ENCODE results near the gene LEKR1.

Gene LEKR1

DNA sequence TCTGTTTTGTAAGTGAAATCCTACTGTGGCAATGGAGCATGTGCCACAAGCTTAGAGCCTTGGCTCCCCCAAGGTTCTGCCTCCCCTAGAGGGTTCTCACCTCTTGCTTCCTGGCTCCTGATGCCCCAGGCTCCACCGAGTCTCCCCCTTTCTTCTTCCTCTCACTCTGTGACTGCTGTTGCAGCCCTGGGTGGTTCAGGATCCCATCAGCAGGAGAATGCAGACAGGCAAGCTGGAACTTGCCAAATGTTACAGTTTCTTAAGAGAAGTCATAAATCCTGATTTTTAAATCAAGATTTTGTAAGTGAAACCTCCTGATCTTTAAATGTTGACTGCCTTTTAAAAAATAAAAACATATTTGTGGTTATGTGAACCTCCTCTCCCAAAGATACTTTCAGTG, 199.9 kb downstream of the LEKR1 start:
- no peak overlapping the region for H3K27ac ChIP-seq (ENCODE audit: low read length)
- no peaks in the 10 kb centered on the region; the same call in 1 of the 2 replicates for H3K4me1 ChIP-seq (ENCODE audit: control insufficient read depth, insufficient read depth, low read length)
- H3K4me3 ChIP-seq (ENCODE audit: low read length) = no peak overlapping the region
- no peak for DNase-seq (ENCODE audit: low read depth, low spot score)
- no CpG with 5 or more reads among the region's 1 CpG for WGBS (ENCODE audit: insufficient coverage, insufficient read length)
- H3K27me3 ChIP-seq (ENCODE audit: control insufficient read depth, insufficient read depth, low read length) = no peaks in the 10 kb centered on the region
- H3K9me3 ChIP-seq (ENCODE audit: control insufficient read depth, insufficient read depth, low read length) = no peaks in the 10 kb centered on the region
- no peaks in the 10 kb centered on the region for H3K36me3 ChIP-seq (ENCODE audit: control insufficient read depth, insufficient read depth, low read length)

DNA sequence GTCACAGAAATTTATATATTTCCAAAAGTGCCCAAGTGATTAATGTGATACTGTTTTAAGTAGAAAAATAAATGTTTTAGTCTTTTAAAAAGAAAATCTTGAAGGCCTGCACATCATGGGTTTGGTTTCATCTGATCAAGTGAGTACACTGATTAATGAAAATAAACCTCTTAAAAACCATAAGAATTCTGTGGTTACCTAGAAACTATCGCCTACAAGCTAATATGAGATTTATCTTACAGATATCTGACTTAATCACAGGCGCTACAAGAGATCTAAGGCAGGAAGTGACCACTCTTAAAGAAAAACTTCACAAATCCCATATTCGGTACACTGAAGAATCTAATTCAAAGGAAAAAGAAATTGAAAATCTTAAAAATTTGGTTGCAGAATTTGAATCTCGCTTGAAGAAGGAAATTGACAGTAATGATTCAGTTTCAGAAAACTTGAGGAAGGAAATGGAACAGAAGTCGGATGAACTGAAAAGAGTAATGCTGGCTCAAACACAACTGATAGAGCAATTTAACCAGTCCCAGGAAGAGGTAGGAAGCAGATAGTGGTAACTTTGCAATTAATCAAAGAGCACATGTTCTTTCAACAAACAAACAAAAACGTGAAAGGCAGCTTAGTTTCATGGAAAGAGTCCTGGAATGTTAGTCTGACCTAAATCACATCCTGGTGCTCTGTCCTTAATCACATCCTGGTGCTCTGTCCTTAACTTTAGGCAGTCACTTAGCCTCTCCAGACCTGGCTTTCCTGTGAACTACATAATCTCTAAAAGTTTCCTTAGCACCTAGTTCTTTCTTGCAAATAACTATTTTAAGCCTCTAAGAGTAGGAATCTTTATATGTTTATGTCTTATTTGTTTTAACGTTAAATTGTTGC, 201.9 kb downstream of the LEKR1 start:
- Histone ChIP-seq H3K27ac (ENCODE audit: low read length) (no peak overlapping the region), H3K27me3 (ENCODE audit: control insufficient read depth, insufficient read depth, low read length) (no peaks in the 10 kb centered on the region), H3K9me3 (ENCODE audit: control insufficient read depth, insufficient read depth, low read length) (no peaks in the 10 kb centered on the region), H3K4me1 (ENCODE audit: control insufficient read depth, insufficient read depth, low read length) (no peaks in the 10 kb centered on the region; the same call in 1 of the 2 replicates), H3K36me3 (ENCODE audit: control insufficient read depth, insufficient read depth, low read length) (no peaks in the 10 kb centered on the region), H3K4me3 (ENCODE audit: low read length) (no peak overlapping the region)
- no CpG with 5 or more reads among the region's 7 CpGs for WGBS (ENCODE audit: insufficient coverage, insufficient read length)
- DNase-seq (ENCODE audit: low read depth, low spot score) = no peak

DNA sequence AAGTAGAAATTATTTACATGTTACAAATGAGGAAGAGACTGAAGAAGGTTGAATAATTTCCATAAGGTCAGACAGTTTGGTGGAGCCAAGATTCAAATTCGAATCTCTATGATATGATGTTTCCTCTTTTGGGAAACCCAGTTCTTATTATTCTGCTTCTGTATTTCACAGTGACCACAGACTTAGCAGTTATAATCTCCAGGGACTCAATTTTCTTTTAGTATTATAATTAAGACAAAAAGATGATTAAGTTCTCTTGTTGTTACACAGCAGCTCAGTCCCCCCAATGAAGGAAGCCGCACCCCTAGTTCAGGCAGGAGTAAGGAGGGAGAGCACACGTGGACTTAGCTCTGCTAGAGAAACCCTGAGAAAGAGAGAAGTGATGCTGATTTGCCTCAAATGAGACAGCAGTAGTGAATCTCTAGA, 203.2 kb downstream of the LEKR1 start:
- Histone ChIP-seq H3K36me3 (ENCODE audit: control insufficient read depth, insufficient read depth, low read length) (no peaks in the 10 kb centered on the region), H3K9me3 (ENCODE audit: control insufficient read depth, insufficient read depth, low read length) (no peaks in the 10 kb centered on the region), H3K27ac (ENCODE audit: low read length) (no peak overlapping the region), H3K4me3 (ENCODE audit: low read length) (no peak overlapping the region), H3K27me3 (ENCODE audit: control insufficient read depth, insufficient read depth, low read length) (no peaks in the 10 kb centered on the region), H3K4me1 (ENCODE audit: control insufficient read depth, insufficient read depth, low read length) (no peaks in the 10 kb centered on the region; the same call in 1 of the 2 replicates)
- no CpG with 5 or more reads among the region's 3 CpGs for WGBS (ENCODE audit: insufficient coverage, insufficient read length)
- DNase-seq (ENCODE audit: low read depth, low spot score) = no peak

DNA sequence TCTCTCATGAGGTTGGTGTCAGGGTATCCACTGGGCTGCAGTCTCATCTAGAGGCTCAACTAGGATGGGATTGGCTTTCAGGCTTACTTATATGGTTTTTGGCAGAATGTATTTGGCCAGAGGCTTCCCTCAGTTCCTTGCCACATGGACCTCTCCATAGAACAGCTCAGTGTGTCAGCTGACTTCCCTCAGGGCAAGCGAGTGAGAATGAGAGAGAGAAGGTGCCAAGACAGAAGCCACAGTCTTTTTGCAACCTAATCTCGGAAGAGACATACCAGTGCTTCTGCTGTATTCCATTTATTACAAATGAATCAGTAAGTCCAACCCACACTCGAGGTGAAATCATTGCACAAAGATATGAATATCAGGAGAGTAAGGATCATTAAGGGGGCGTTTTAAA, 204.6 kb downstream of the LEKR1 start:
- no CpG with 5 or more reads among the region's 4 CpGs for WGBS (ENCODE audit: insufficient coverage, insufficient read length)
- no peaks in the 10 kb centered on the region for H3K9me3 ChIP-seq (ENCODE audit: control insufficient read depth, insufficient read depth, low read length)
- DNase-seq (ENCODE audit: low read depth, low spot score) = no peak

DNA sequence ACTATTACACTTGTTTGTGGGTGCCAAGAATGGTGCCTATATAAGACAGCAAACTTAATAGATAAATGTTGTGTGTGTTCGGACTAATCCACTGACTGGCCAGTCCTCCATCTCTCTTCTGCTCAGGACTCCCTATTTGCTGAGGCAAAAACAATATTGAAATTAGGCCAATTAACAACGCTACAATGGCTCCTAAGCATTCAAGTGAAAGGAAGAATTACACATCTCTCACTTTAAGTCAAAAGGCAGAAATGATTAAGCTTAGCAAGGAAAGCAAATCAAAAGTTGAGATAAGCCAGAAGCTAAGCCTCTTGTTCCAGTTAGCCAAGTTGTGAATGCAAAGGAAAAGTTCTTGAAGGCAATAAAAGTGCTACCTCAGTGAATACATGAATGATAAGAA, 206.8 kb downstream of the LEKR1 start:
- Histone ChIP-seq H3K27ac (ENCODE audit: low read length) (no peak overlapping the region), H3K36me3 (ENCODE audit: control insufficient read depth, insufficient read depth, low read length) (no peaks in the 10 kb centered on the region), H3K4me3 (ENCODE audit: low read length) (no peak overlapping the region), H3K9me3 (ENCODE audit: control insufficient read depth, insufficient read depth, low read length) (no peaks in the 10 kb centered on the region), H3K27me3 (ENCODE audit: control insufficient read depth, insufficient read depth, low read length) (no peaks in the 10 kb centered on the region), H3K4me1 (ENCODE audit: control insufficient read depth, insufficient read depth, low read length) (no peaks in the 10 kb centered on the region; the same call in 1 of the 2 replicates)
- no peak for DNase-seq (ENCODE audit: low read depth, low spot score)
- no CpG with 5 or more reads among the region's 2 CpGs for WGBS (ENCODE audit: insufficient coverage, insufficient read length)

More for the DNA sequence above, 204.6 kb downstream of the LEKR1 start:
- H3K27me3 ChIP-seq (ENCODE audit: control insufficient read depth, insufficient read depth, low read length) = no peaks in the 10 kb centered on the region
- H3K4me1 ChIP-seq (ENCODE audit: control insufficient read depth, insufficient read depth, low read length) = no peaks in the 10 kb centered on the region; the same call in 1 of the 2 replicates
- H3K36me3 ChIP-seq (ENCODE audit: control insufficient read depth, insufficient read depth, low read length) = no peaks in the 10 kb centered on the region
- H3K4me3 ChIP-seq (ENCODE audit: low read length) = no peak overlapping the region
- no peak overlapping the region for H3K27ac ChIP-seq (ENCODE audit: low read length)

DNA sequence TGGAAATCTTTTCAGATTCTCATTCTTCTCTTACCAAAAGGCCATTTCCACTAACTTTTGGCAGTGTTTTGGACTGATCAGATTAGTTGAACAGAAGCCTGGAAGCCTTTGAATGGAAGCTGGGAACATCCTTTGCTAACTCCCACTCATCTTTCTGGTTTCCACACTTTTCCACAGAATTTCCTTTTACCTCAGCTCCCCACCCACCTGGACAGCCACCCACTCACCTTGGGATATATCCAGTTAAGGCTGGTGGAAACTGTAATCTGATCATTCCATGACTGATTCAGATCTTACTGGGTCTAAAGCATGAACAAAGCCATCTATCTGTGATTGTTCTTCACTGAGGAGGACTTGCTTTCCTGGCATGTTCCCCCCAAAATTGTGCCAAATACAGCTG, 214.3 kb downstream of the LEKR1 start:
- Histone ChIP-seq H3K27ac (ENCODE audit: low read length) (no peak overlapping the region), H3K27me3 (ENCODE audit: control insufficient read depth, insufficient read depth, low read length) (no peaks in the 10 kb centered on the region), H3K36me3 (ENCODE audit: control insufficient read depth, insufficient read depth, low read length) (no peaks in the 10 kb centered on the region), H3K4me3 (ENCODE audit: low read length) (no peak overlapping the region), H3K4me1 (ENCODE audit: control insufficient read depth, insufficient read depth, low read length) (no peaks in the 10 kb centered on the region), H3K9me3 (ENCODE audit: control insufficient read depth, insufficient read depth, low read length) (no peaks in the 10 kb centered on the region)
- DNase-seq (ENCODE audit: low read depth, low spot score) = no peak

DNA sequence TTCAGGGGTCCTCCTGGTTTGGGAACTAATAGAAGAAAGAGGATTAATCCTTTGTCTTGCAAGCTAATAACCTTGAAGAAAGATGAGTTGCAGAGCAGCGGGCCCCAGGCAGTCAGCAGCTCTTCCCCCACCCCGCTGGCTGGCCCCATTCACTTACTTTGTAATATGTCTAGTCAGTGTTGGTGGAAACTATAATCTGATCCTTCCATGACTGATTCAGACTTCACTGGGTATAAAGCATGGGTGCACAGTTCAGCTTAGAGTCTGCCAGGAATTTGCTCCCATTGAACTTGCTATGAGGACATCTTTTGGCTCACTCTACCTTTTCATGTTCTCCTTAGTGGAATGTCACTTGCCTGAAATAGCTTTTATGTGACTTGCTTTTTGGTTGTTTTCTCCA, 216.1 kb downstream of the LEKR1 start:
- no CpG with 5 or more reads among the region's 2 CpGs for WGBS (ENCODE audit: insufficient coverage, insufficient read length)
- Histone ChIP-seq H3K27me3 (ENCODE audit: control insufficient read depth, insufficient read depth, low read length) (no peaks in the 10 kb centered on the region), H3K27ac (ENCODE audit: low read length) (no peak overlapping the region), H3K4me1 (ENCODE audit: control insufficient read depth, insufficient read depth, low read length) (no peaks in the 10 kb centered on the region), H3K36me3 (ENCODE audit: control insufficient read depth, insufficient read depth, low read length) (no peaks in the 10 kb centered on the region), H3K9me3 (ENCODE audit: control insufficient read depth, insufficient read depth, low read length) (no peaks in the 10 kb centered on the region), H3K4me3 (ENCODE audit: low read length) (no peak overlapping the region)
- DNase-seq (ENCODE audit: low read depth, low spot score) = no peak

DNA sequence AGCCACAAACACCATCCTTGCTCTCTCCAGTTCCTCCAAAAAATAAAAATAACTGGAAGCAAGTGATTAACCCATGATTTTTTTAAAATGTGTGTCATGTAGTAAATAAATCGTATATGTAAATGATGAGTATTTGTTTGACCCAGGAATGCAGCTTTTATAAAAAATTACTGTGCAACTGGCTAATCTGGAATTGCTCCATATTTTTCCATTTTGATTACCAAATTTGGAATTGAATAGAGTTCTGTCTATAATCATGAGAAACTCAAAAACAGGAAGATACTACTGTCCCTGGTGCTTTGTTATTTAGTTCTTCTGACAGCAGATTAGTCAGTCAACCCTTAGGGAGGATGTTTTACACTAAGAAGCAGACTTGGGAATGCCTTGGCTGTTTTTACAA, 217.6 kb downstream of the LEKR1 start:
- no peaks in the 10 kb centered on the region for H3K36me3 ChIP-seq (ENCODE audit: control insufficient read depth, insufficient read depth, low read length)
- H3K27ac ChIP-seq (ENCODE audit: low read length) = no peak overlapping the region
- 100% methylated on average over 1 of the region's 1 CpG for WGBS (ENCODE audit: insufficient coverage, insufficient read length)
- no peaks in the 10 kb centered on the region for H3K4me1 ChIP-seq (ENCODE audit: control insufficient read depth, insufficient read depth, low read length)
- no peak for DNase-seq (ENCODE audit: low read depth, low spot score)
- H3K4me3 ChIP-seq (ENCODE audit: low read length) = no peak overlapping the region
- H3K27me3 ChIP-seq (ENCODE audit: control insufficient read depth, insufficient read depth, low read length) = no peaks in the 10 kb centered on the region
- no peaks in the 10 kb centered on the region for H3K9me3 ChIP-seq (ENCODE audit: control insufficient read depth, insufficient read depth, low read length)

DNA sequence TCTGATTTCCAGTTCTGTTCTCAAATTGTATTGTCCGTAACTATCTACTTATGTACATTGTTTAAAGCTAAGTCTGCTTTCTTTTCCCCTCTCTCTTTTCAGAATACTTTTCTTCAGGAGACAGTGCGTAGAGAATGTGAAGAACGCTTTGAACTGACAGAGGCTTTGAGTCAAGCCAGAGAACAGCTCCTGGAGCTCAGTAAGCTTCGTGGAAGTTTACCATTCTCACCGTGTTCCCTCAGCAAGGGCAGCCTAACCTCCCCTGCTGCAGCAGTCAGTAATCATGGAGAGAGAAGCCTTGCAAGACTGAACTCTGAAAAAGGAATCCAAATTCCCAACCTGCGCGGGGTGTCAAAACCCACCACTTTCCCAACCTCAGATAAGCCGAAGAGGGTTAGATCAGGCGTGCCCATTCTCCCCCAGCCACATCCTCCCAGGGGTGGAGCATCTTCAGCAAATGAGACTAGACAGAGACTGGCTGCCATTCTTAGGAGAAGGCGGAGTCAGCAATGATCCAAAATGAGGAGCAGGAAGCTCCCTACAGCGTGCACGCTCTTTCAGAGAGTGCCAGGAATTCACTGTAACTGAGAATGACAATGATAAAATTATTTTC, 219.2 kb downstream of the LEKR1 start:
- Histone ChIP-seq H3K36me3 (ENCODE audit: control insufficient read depth, insufficient read depth, low read length) (no peaks in the 10 kb centered on the region), H3K4me1 (ENCODE audit: control insufficient read depth, insufficient read depth, low read length) (no peaks in the 10 kb centered on the region), H3K4me3 (ENCODE audit: low read length) (no peak overlapping the region), H3K27me3 (ENCODE audit: control insufficient read depth, insufficient read depth, low read length) (no peaks in the 10 kb centered on the region), H3K9me3 (ENCODE audit: control insufficient read depth, insufficient read depth, low read length) (no peaks in the 10 kb centered on the region), H3K27ac (ENCODE audit: low read length) (no peak overlapping the region)
- peak; percentile 29 for DNase-seq (ENCODE audit: low read depth, low spot score)
- no CpG with 5 or more reads among the region's 12 CpGs for WGBS (ENCODE audit: insufficient coverage, insufficient read length)

DNA sequence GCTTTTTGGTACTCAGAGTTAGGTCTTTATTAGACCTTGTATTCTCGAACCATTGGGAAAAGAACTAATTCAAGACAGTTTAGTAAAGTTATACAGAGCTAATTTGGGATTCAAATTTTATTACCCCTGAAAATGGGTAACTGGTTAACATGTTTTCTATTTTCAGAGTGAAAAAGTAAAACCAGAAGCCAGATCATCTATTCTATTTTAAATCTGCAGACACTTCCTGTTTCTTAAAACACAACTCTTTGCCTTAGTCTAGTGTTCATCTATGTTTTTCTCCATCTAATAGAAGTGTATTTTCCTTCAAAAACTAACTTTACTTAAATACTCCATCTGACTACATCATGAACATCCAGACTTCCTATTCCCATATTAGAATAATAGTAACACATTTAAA, 220.4 kb downstream of the LEKR1 start:
- Histone ChIP-seq H3K27ac (ENCODE audit: low read length) (no peak overlapping the region), H3K27me3 (ENCODE audit: control insufficient read depth, insufficient read depth, low read length) (no peaks in the 10 kb centered on the region), H3K4me1 (ENCODE audit: control insufficient read depth, insufficient read depth, low read length) (no peaks in the 10 kb centered on the region), H3K36me3 (ENCODE audit: control insufficient read depth, insufficient read depth, low read length) (no peaks in the 10 kb centered on the region), H3K9me3 (ENCODE audit: control insufficient read depth, insufficient read depth, low read length) (no peaks in the 10 kb centered on the region), H3K4me3 (ENCODE audit: low read length) (no peak overlapping the region)
- DNase-seq (ENCODE audit: low read depth, low spot score) = no peak
- no CpG with 5 or more reads among the region's 1 CpG for WGBS (ENCODE audit: insufficient coverage, insufficient read length)

Data from iPS DF 6.9 (cell line).